ENCODE data around the gene RGS16.

RGS16 gene

GRCh38 chr1:182607566-182607965 is 3.4 kb upstream of the RGS16 start:
- DNase-seq, result no peak

- no peak for DNase-seq
These were observed 479 bp downstream of the RGS16 start for GRCh38 chr1:182603646-182604174.

GRCh38 chr1:182602935-182603645 is 1.1 kb downstream of the RGS16 start:
- DNase-seq, result no peak

- DNase-seq, result no peak
These were observed 2.3 kb downstream of the RGS16 start for GRCh38 chr1:182601913-182602312.

- peak; percentile 52 for DNase-seq
These were observed 2.8 kb downstream of the RGS16 start for GRCh38 chr1:182601416-182601786.

GRCh38 chr1:182600745-182601415 is 3.3 kb downstream of the RGS16 start:
- DNase-seq, result no peak

GRCh38 chr1:182600036-182600713 is 4.0 kb downstream of the RGS16 start:
- no peak for DNase-seq

GRCh38 chr1:182599339-182599738 is 4.8 kb downstream of the RGS16 start:
- no peak for DNase-seq

GRCh38 chr1:182598296-182598695 is 5.9 kb downstream of the RGS16 start:
- no peak for DNase-seq

- DNase-seq, result no peak
These were observed 7.3 kb downstream of the RGS16 start for GRCh38 chr1:182596934-182597333.

- peak; percentile 53 for DNase-seq
These were observed 8.4 kb downstream of the RGS16 start for GRCh38 chr1:182595641-182596240.

- DNase-seq, result no peak
These were observed 14.3 kb downstream of the RGS16 start for GRCh38 chr1:182589931-182590330.

GRCh38 chr1:182589520-182589919 is 14.7 kb downstream of the RGS16 start:
- DNase-seq, result no peak

GRCh38 chr1:182588500-182589396 is 15.4 kb downstream of the RGS16 start, which contains the start of gene RNASEL:
Gene RNASEL, minus strand, starts transcription at chr1:182589256. Its CDS starts 2,450 bp downstream, at chr1:182586806.
- peak; percentile 42 for DNase-seq

- no peak for DNase-seq
These were observed 16.3 kb downstream of the RGS16 start for GRCh38 chr1:182587666-182588499.

GRCh38 chr1:182587093-182587492 is 17.1 kb downstream of the RGS16 start:
- DNase-seq, result no peak

- DNase-seq, result no peak
These were observed 17.8 kb downstream of the RGS16 start for GRCh38 chr1:182586380-182586779.

- DNase-seq, result no peak
These were observed 19.4 kb downstream of the RGS16 start for GRCh38 chr1:182584746-182585145.

- DNase-seq, result no peak
These were observed 23.5 kb downstream of the RGS16 start for GRCh38 chr1:182580736-182581135.

GRCh38 chr1:182575540-182576149 is 28.5 kb downstream of the RGS16 start:
- no peak for DNase-seq

- no peak for DNase-seq
These were observed 30.0 kb downstream of the RGS16 start for GRCh38 chr1:182574156-182574555.

Data from effector CD8-positive, alpha-beta T cell (primary cell).